SK-N-SH (cell line): Measurements from ENCODE around the gene TMEM94. TPM values are rescaled to one million over a fixed set of nuclear protein-coding genes. Genes with fewer than 3 reads are reported as not detected.

Source experiments
- CTCF ChIA-PET: fragments of 300-600, 350-600 bp; formaldehyde crosslinking; extraction: SDS; loops from one replicate; lab custom pipeline; 2021; lab: Yijun Ruan, JAX
- POLR2A ChIA-PET: fragments of 350-600 bp; sonication (Branson Sonifier 250); formaldehyde crosslinking; extraction: SDS; loops from one replicate; lab custom pipeline; 2020; ENCODE audit warnings: antibody characterized with exemption, inconsistent platforms; lab: Yijun Ruan, JAX
- DNase-seq: peaks from one replicate; pipeline ENCODE4 v3.0.0; 2012
- H2AFZ ChIP-seq: fragments of 200-600 bp; sonication (generic); 2 replicates; pipeline ENCODE4 v1.8.1; 2016; ENCODE audit warnings: antibody characterized with exemption, mild to moderate bottlenecking, low read depth
- H3F3A ChIP-seq: fragments of 200-600 bp; sonication (generic); replicated peaks from 2 replicates; pipeline ENCODE3; 2016; ENCODE audit warnings: antibody characterized with exemption, mild to moderate bottlenecking; ENCODE audit not compliant: insufficient read depth
- H3K27ac ChIP-seq, 2 experiments: fragments of 200-500 bp in 1 of 2; fragments of 200-600 bp in 1 of 2; sonication (Bioruptor generic) in 1 of 2; sonication (generic), shearing (Covaris generic) in 1 of 2; 2 replicates each; pipeline versions ENCODE4 v1.5.1 to v1.6.1; 2014 to 2016; ENCODE audit warnings: low read depth in 2 of 2, inconsistent platforms in 1 of 2, low read length in 1 of 2, mild to moderate bottlenecking in 1 of 2, mixed read lengths in 1 of 2
- H3K27me3 ChIP-seq: fragments of 200-600 bp; sonication (generic), shearing (Covaris generic); 2 replicates; pipeline ENCODE4 v1.6.1; 2016; ENCODE audit warnings: mixed run types; ENCODE audit not compliant: insufficient read depth
- H3K36me3 ChIP-seq, 2 experiments: fragments of 200-500 bp in 1 of 2; fragments of 200-600 bp in 1 of 2; sonication (Bioruptor generic) in 1 of 2; sonication (generic) in 1 of 2; replicated peaks in 1 of 2; 2 replicates each; pipeline versions ENCODE3 to v1.5.1; 2014 to 2016; ENCODE audit warnings: low read length in 1 of 2, mild to moderate bottlenecking in 1 of 2; ENCODE audit not compliant: insufficient read depth in 2 of 2, control insufficient read depth in 1 of 2
- H3K4me1 ChIP-seq, 2 experiments: fragments of 200-500 bp in 1 of 2; fragments of 200-600 bp in 1 of 2; sonication (Bioruptor generic) in 1 of 2; sonication (generic), shearing (Covaris generic) in 1 of 2; 2 replicates each; pipeline versions ENCODE4 v1.5.1 to v1.6.1; 2014 to 2016; ENCODE audit warnings: low read depth in 1 of 2, low read length in 1 of 2, mixed run types in 1 of 2; ENCODE audit not compliant: insufficient read depth in 2 of 2, control insufficient read depth in 1 of 2
- H3K4me2 ChIP-seq: fragments of 200-600 bp; sonication (generic), shearing (Covaris generic); 2 replicates; pipeline ENCODE4 v1.6.1; 2017; ENCODE audit warnings: mixed run types
- H3K4me3 ChIP-seq, 2 experiments: fragments of 200-500 bp in 1 of 2; fragments of 200-600 bp in 1 of 2; sonication (Bioruptor generic) in 1 of 2; sonication (generic), shearing (Covaris generic) in 1 of 2; 2 replicates each; pipeline versions ENCODE4 v1.5.1 to v1.8.1; 2014 to 2016; ENCODE audit warnings: low read depth in 2 of 2, inconsistent platforms in 1 of 2, low read length in 1 of 2, mild to moderate bottlenecking in 1 of 2, mixed read lengths in 1 of 2, moderate library complexity in 1 of 2
- H3K79me2 ChIP-seq: fragments of 200-600 bp; sonication (generic); 2 replicates; pipeline ENCODE4 v1.8.1; 2017; ENCODE audit warnings: mild to moderate bottlenecking; ENCODE audit not compliant: insufficient read depth
- H3K9ac ChIP-seq: fragments of 200-600 bp; sonication (generic); 2 replicates; pipeline ENCODE4 v1.6.1; 2017; ENCODE audit warnings: mixed run types
- H3K9me2 ChIP-seq: fragments of 200-600 bp; sonication (generic); 2 replicates; pipeline ENCODE4 v1.6.1; 2017; ENCODE audit warnings: mixed run types
- H3K9me3 ChIP-seq: fragments of 200-600 bp; sonication (generic); 2 replicates; pipeline ENCODE4 v1.6.1; 2017; ENCODE audit warnings: mixed run types, mild to moderate bottlenecking, moderate library complexity
- H4K20me1 ChIP-seq: fragments of 200-600 bp; sonication (generic); 2 replicates; pipeline ENCODE4 v1.6.1; 2017; ENCODE audit warnings: mild to moderate bottlenecking, mixed run types; ENCODE audit not compliant: insufficient read depth
- CHD2 ChIP-seq: fragments of 150-350 bp; IDR thresholded peaks from 2 replicates; pipeline ENCODE4 v1.6.1; 2018; ENCODE audit warnings: low read length; ENCODE audit not compliant: partially characterized antibody
- CTCF ChIP-seq: fragments of 200-600 bp; sonication (generic); IDR thresholded peaks from 2 replicates; pipeline ENCODE4 v1.6.1; 2017; ENCODE audit warnings: antibody characterized with exemption, mild to moderate bottlenecking, moderate library complexity
- EZH2phosphoT487 ChIP-seq: fragments of 200-600 bp; sonication (generic); IDR thresholded peaks from 2 replicates; pipeline ENCODE4 v1.6.1; 2017; ENCODE audit warnings: low read depth, mixed run types, mild to moderate bottlenecking, antibody characterized with exemption, moderate library complexity, borderline replicate concordance
- FOSL2 ChIP-seq: IDR thresholded peaks from 2 replicates; pipeline ENCODE4 v1.4.0; 2012; ENCODE audit warnings: low read depth, mild to moderate bottlenecking, moderate library complexity, borderline replicate concordance
- FOXM1 ChIP-seq: IDR thresholded peaks from 2 replicates; pipeline ENCODE4 v1.4.0; 2012; ENCODE audit warnings: low read depth, mild to moderate bottlenecking
- GABPA ChIP-seq: IDR thresholded peaks from 2 replicates; pipeline ENCODE4 v1.4.0; 2012; ENCODE audit warnings: low read depth, mild to moderate bottlenecking
- GATA2 ChIP-seq: sonication (generic); formaldehyde crosslinking; IDR thresholded peaks from 2 replicates; pipeline ENCODE4 v1.5.0; 2020; ENCODE audit warnings: mild to moderate bottlenecking, missing genetic modification reagents
- IRF3 ChIP-seq: fragments of 150-350 bp; IDR thresholded peaks from 2 replicates; pipeline ENCODE4 v1.6.1; 2016; ENCODE audit warnings: mild to moderate bottlenecking, low read depth, low read length
- JUND ChIP-seq: IDR thresholded peaks from 2 replicates; pipeline ENCODE4 v1.4.0; 2012
- MAX ChIP-seq: IDR thresholded peaks from 2 replicates; pipeline ENCODE4 v1.4.0; 2012; ENCODE audit warnings: low read depth
- MEF2A ChIP-seq: IDR thresholded peaks from 2 replicates; pipeline ENCODE4 v1.4.0; 2012; ENCODE audit warnings: low read depth, borderline replicate concordance
- MXI1 ChIP-seq: IDR thresholded peaks from 2 replicates; pipeline ENCODE4 v1.6.1; 2012; ENCODE audit warnings: mild to moderate bottlenecking, low read depth, low read length, improper control_type of control experiment
- NFIC ChIP-seq: IDR thresholded peaks from 2 replicates; pipeline ENCODE4 v1.4.0; 2012; ENCODE audit warnings: borderline replicate concordance
- NRF1 ChIP-seq: IDR thresholded peaks from 2 replicates; pipeline ENCODE4 v1.6.1; 2012; ENCODE audit warnings: low read depth, mild to moderate bottlenecking, low read length
- PBX3 ChIP-seq: IDR thresholded peaks from 2 replicates; pipeline ENCODE4; 2012
- RAD21 ChIP-seq: IDR thresholded peaks from 2 replicates; pipeline ENCODE4 v1.6.1; 2012; ENCODE audit warnings: mild to moderate bottlenecking, low read length
- RCOR1 ChIP-seq: fragments of 150-350 bp; IDR thresholded peaks from 2 replicates; pipeline ENCODE4 v1.6.1; 2017; ENCODE audit warnings: antibody characterized with exemption, low read length
- RFX5 ChIP-seq: IDR thresholded peaks from 2 replicates; pipeline ENCODE4 v1.6.1; 2012; ENCODE audit warnings: mild to moderate bottlenecking, improper control_type of control experiment, low read length
- RXRA ChIP-seq: IDR thresholded peaks from 2 replicates; pipeline ENCODE4 v1.4.0; 2012; ENCODE audit warnings: low read depth, mild to moderate bottlenecking, borderline replicate concordance
- SIN3A ChIP-seq: IDR thresholded peaks from 2 replicates; pipeline ENCODE4 v1.6.1; 2012; ENCODE audit warnings: low read depth, mild to moderate bottlenecking, low read length, moderate library complexity, borderline replicate concordance
- TAF1 ChIP-seq: IDR thresholded peaks from 2 replicates; pipeline ENCODE4 v1.6.1; 2012; ENCODE audit warnings: low read depth, mild to moderate bottlenecking, low read length, moderate library complexity, borderline replicate concordance
- USF1 ChIP-seq: IDR thresholded peaks from 2 replicates; pipeline ENCODE4 v1.4.0; 2012; ENCODE audit warnings: low read depth, borderline replicate concordance
- YY1 ChIP-seq: IDR thresholded peaks from 2 replicates; pipeline ENCODE4 v1.4.0; 2012; ENCODE audit warnings: low read depth, mild to moderate bottlenecking
- ZBTB33 ChIP-seq: IDR thresholded peaks from 2 replicates; pipeline ENCODE4 v1.4.0; 2012; ENCODE audit warnings: low read depth, borderline replicate concordance
- WGBS: methylation state at CpG from one replicate; pipeline ENCODE4 v1.1.6; 2017; ENCODE audit warnings: low lambda C conversion rate; 5-methylcytosine and 5-hydroxymethylcytosine counted together
- polyA plus RNA-seq, 3 experiments: library from polyadenylated mRNA; depleted of rRNA; stranded (reverse); fragments of >200 nt; gene quantifications; 2 replicates each; pipeline ENCODE4 v1.2.3, GENCODE V29; 2012

The TMEM94 gene
- polyA plus RNA-seq, 1 of the 3 experiments (the other 2 are of a cell fraction): 89.9 TPM

- no peaks in the 10 kb centered on the region for H3K79me2 ChIP-seq
- no peak overlapping the region for H2AFZ ChIP-seq
- DNase-seq: no peak
- H3K27me3 ChIP-seq: peaks cover 22% of the 10 kb centered on the region
- H3K4me3 ChIP-seq: no peak overlapping the region
- 5% methylated on average over 1 of the region's 1 CpG for WGBS
- no peaks in the 10 kb centered on the region for H3K9me2 ChIP-seq
- H3K4me2 ChIP-seq: no peak overlapping the region
- peaks cover 6% of the 10 kb centered on the region for H3F3A ChIP-seq
- H3K9me3 ChIP-seq: no peaks in the 10 kb centered on the region
- H3K9ac ChIP-seq: no peak overlapping the region
- TF ChIP-seq GABPA (no peak), ZBTB33 (no peak), MEF2A (no peak), YY1 (no peak), RCOR1 (no peak), MAX (no peak), EZH2phosphoT487 (no peak)
- POLR2A ChIA-PET: no interaction called here
- no peaks in the 10 kb centered on the region for H4K20me1 ChIP-seq
- H3K27ac ChIP-seq: no peak overlapping the region
- CTCF ChIA-PET: interaction anchor here (1.1 to 3.7 kb wide), 4 partner anchors 9 to 178 kb away, joined by 3 to 83 read pairs (median 36); partner anchors contain the start of genes GRB2 and MIF4GD
- no peaks in the 10 kb centered on the region for H3K4me1 ChIP-seq
- no peaks in the 10 kb centered on the region for H3K36me3 ChIP-seq
Observed at GRCh38 chr17:75414488-75414887, 41.9 kb upstream of the TMEM94 start.

- Histone ChIP-seq H3K27ac (no peak overlapping the region), H4K20me1 (no peaks in the 10 kb centered on the region), H3K4me1 (no peaks in the 10 kb centered on the region), H3K9me3 (no peaks in the 10 kb centered on the region), H3K4me2 (no peak overlapping the region), H3K4me3 (no peak overlapping the region), H2AFZ (no peak overlapping the region), H3K9me2 (no peaks in the 10 kb centered on the region), H3K79me2 (no peaks in the 10 kb centered on the region), H3K27me3 (peaks cover 22% of the 10 kb centered on the region), H3F3A (peaks cover 6% of the 10 kb centered on the region), H3K36me3 (no peaks in the 10 kb centered on the region), H3K9ac (no peak overlapping the region)
- CTCF ChIA-PET: interaction anchor here (0.6 to 4.1 kb wide), 5 partner anchors 13 to 338 kb away, joined by 3 to 19 read pairs (median 6); partner anchors contain the start of gene MIF4GD
- 70% methylated on average over 9 of the region's 9 CpGs for WGBS
- POLR2A ChIA-PET: no interaction called here
- DNase-seq: no peak
- TF ChIP-seq IRF3 (no peak), CHD2 (no peak), RXRA (no peak), RFX5 (no peak), MEF2A (no peak), JUND (no peak), FOXM1 (no peak), SIN3A (no peak), NRF1 (no peak), RAD21 (no peak), GATA2 (CRISPR knock-in tag) (no peak), MXI1 (no peak), CTCF (no peak), YY1 (no peak), NFIC (no peak), TAF1 (no peak), USF1 (no peak), PBX3 (no peak), FOSL2 (no peak)
Observed at GRCh38 chr17:75416006-75416405, 40.4 kb upstream of the TMEM94 start.
